Measurements from ENCODE around the gene OLR1. TPM values are rescaled to one million over a fixed set of nuclear protein-coding genes. Genes with fewer than 3 reads are reported as not detected.

OLR1 gene
- total and polyA plus RNA-seq, 2 of the 4 experiments (the other 2 are of a cell fraction), result 3.2 to 4.1 TPM

GRCh38 chr12:10158406-10158805 lies 13.5 kb downstream of the OLR1 start:
- intact Hi-C loops (cut with micrococcal nuclease) (no loop called here), dilution Hi-C loops (cut with HindIII; ENCODE audit: low sequenced_read_pairs, unreplicated experiment) (no loop called here), in situ Hi-C loops (cut with MboI; ENCODE audit: low sequenced_read_pairs) (no loop called here)
- no peaks in the 10 kb centered on the region for H4K20me1 ChIP-seq (ENCODE audit: insufficient read depth, low read length)
- no peak overlapping the region for H2AFZ ChIP-seq (replicated peaks; ENCODE audit: low read length, poor library complexity)
- H2BK120ac ChIP-seq (ENCODE audit: low read depth, low read length), result no peak overlapping the region
- no peak overlapping the region for H2BK5ac ChIP-seq (ENCODE audit: low read depth, low read length, poor library complexity, severe bottlenecking)
- H3K14ac ChIP-seq (replicated peaks; ENCODE audit: low read depth, low read length), result no peak overlapping the region
- H3K79me1 ChIP-seq (ENCODE audit: low read depth in 1 of 2, low read length in 2 of 2), result no peaks in the 10 kb centered on the region
- H3K9me1 ChIP-seq (ENCODE audit: insufficient read depth, low read length), result no peaks in the 10 kb centered on the region
- no peak overlapping the region for H3K23ac ChIP-seq (ENCODE audit: low read depth, low read length)
- WGBS, 2 experiments (ENCODE audit: extremely low coverage in 2 of 2, insufficient read length in 1 of 2), result no CpG with 5 or more reads among the region's 2 CpGs
- H4K5ac ChIP-seq (ENCODE audit: low read depth, low read length), result no peak overlapping the region
- ATAC-seq (ENCODE audit: low read depth), result no peak
- no peak overlapping the region for H3K4me2 ChIP-seq (ENCODE audit: low read depth, low read length)
- POLR2A ChIA-PET (ENCODE audit: unreplicated experiment), result interaction anchor here (0.6 kb wide), 1 partner anchor 11 kb away, joined by 4 read pairs; no protein-coding TSS in a partner anchor
- H3K4me3 ChIP-seq (ENCODE audit: insufficient read depth, low read depth, low read length), result no peak overlapping the region
- no TSS peak for BruUV-seq (replicated peaks)
- peaks cover 7% of the 10 kb centered on the region; the same call in 1 of the 2 replicates for H3K4me1 ChIP-seq (ENCODE audit: control insufficient read depth, insufficient read depth, low read length)
- no peak overlapping the region for H3K9ac ChIP-seq (ENCODE audit: low read depth, low read length)
- H3K18ac ChIP-seq (ENCODE audit: low read depth, low read length), result no peak overlapping the region
- CTCF ChIA-PET, result no interaction called here
- H2BK20ac ChIP-seq (ENCODE audit: low read depth, low read length), result no peak overlapping the region
- TF ChIP-seq RCOR1 (IDR thresholded peaks at IDR 0.05; ENCODE audit: insufficient replicate concordance, low read length) (no peak), SMC3 (IDR thresholded peaks at IDR 0.05; ENCODE audit: low read depth, low read length) (no peak), CEBPB (IDR thresholded peaks at IDR 0.05; ENCODE audit: low read depth, low read length) (no peak), POLR2A (IDR thresholded peaks at IDR 0.05; ENCODE audit: low read depth, low read length) (no peak), USF2 (IDR thresholded peaks at IDR 0.05; ENCODE audit: low read depth, low read length) (no peak), ELK1 (IDR thresholded peaks at IDR 0.05; ENCODE audit: borderline replicate concordance, low read depth, low read length) (no peak), RFX5 (IDR thresholded peaks at IDR 0.05; ENCODE audit: low read depth, low read length) (no peak), RAD21 (IDR thresholded peaks at IDR 0.05; ENCODE audit: low read length) (no peak), MXI1 (IDR thresholded peaks at IDR 0.05; ENCODE audit: borderline replicate concordance, low read depth, low read length) (no peak), CTCF (conservative IDR thresholded peaks at IDR 0.05; ENCODE audit: low read depth, low read length) (no peak), CHD1 (IDR thresholded peaks at IDR 0.05; ENCODE audit: low read depth, low read length) (no peak), MAZ (IDR thresholded peaks at IDR 0.05; ENCODE audit: borderline replicate concordance, low read depth, low read length) (no peak), MAFK (IDR thresholded peaks at IDR 0.05; ENCODE audit: low read depth, low read length) (no peak), BHLHE40 (IDR thresholded peaks at IDR 0.05; ENCODE audit: low read depth, low read length) (no peak)
- H3K9me3 ChIP-seq (ENCODE audit: control insufficient read depth, insufficient read depth, low read length), result no peaks in the 10 kb centered on the region
- no peak overlapping the region for H2AK5ac ChIP-seq (ENCODE audit: low read depth, low read length)
- no peak overlapping the region for H2BK15ac ChIP-seq (ENCODE audit: low read depth, low read length)
- H3K27ac ChIP-seq (ENCODE audit: insufficient read depth, low read length), result no peak overlapping the region
- no peak overlapping the region for H3K56ac ChIP-seq (ENCODE audit: extremely low read depth, insufficient read depth, low read length)
- H2AK9ac ChIP-seq (replicated peaks; ENCODE audit: low read depth, low read length, poor library complexity), result no peak overlapping the region
- DNase-seq, result no peak
- no peak overlapping the region for H4K8ac ChIP-seq (ENCODE audit: low read depth in 2 of 2, low read length in 2 of 2)
- H3K27me3 ChIP-seq (ENCODE audit: control insufficient read depth, insufficient read depth, low read length), result no peaks in the 10 kb centered on the region
- no peak overlapping the region for H3K4ac ChIP-seq (ENCODE audit: low read depth, low read length)
- H3K36me3 ChIP-seq (ENCODE audit: control insufficient read depth, insufficient read depth, low read length), result no peaks in the 10 kb centered on the region
- no peak overlapping the region for H4K91ac ChIP-seq (ENCODE audit: insufficient read depth, low read depth, low read length)

Measured in IMR-90 (cell line).